Measurements from ENCODE around the gene OR52H1.
A peak's percentile ranks its signal among the peaks of the same experiment; 100 is the strongest.
"Not testable (repeated sequence)": the region's sequence is repeated elsewhere in the genome, so short reads cannot be mapped to it uniquely, and the experiment has no call there.

Gene OR52H1

GRCh38 chr11:5548440-5548839 is at the start of gene OR52H1:
OR52H1 (minus strand) TSS chr11:5548540; CDS start chr11:5545505, 3,035 bp downstream.
- DNase-seq (ENCODE audit: low spot score) (no peak), FAIRE-seq (no peak)

- no peak for FAIRE-seq
- no peak for DNase-seq (ENCODE audit: low spot score)
Measured at GRCh38 chr11:5597953-5598352, 49.6 kb upstream of the OR52H1 start.

- FAIRE-seq: no peak
- peak; percentile 48 for DNase-seq (ENCODE audit: low spot score)
Measured at GRCh38 chr11:5596607-5597201, 48.4 kb upstream of the OR52H1 start, which contains the start of gene TRIM6. TRIM6 (plus strand) TSS chr11:5596637; CDS start chr11:5596898, 261 bp downstream.

GRCh38 chr11:5593146-5593545 is 44.8 kb upstream of the OR52H1 start:
- DNase-seq (ENCODE audit: low spot score) (no peak), FAIRE-seq (no peak)

DNA sequence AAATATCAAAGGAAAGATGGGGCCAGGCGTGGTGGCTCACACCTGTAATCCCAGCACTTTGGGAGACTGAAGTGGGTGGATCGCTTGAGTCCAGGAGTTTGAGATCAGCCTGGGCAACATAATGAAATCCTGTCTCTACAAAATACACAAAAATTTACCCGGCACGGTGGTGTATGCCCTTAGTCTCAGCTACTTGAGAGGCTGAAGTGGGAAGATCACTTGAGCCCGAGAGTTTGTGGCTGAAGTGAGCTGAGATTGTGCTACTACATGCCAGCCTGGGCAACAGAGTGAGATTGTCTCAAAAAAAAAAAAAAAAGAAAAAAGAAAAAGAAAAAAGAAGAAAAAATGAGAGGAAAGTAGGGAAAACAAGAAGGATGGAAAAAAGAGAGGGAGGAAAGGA is 44.3 kb upstream of the OR52H1 start:
- FAIRE-seq (no peak), DNase-seq (ENCODE audit: low spot score) (no peak)

GRCh38 chr11:5591613-5592012 is 43.3 kb upstream of the OR52H1 start:
- peak; percentile 45 for DNase-seq (ENCODE audit: low spot score)
- peak; percentile 72 for FAIRE-seq

DNA sequence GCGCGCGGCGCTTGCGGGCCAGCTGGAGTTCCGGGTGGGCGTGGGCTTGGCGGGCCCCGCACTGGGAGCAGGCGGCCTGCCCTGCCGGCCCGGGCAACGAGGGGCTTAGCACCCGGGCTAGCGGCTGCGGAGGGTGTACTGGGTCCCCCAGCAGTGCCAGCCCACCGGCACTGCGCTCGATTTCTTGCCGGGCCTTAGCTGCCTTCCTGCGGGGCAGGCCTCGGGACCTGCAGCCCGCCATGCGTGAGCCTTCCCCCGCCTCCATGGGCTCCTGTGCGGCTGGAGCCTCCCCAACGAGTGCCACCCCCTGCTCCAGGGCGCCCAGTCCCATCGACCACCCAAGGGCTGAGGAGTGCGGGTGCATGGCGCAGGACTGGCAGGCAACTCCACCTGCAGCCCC is 41.6 kb upstream of the OR52H1 start:
- not testable (repeated sequence) for FAIRE-seq; DNase-seq (ENCODE audit: low spot score)

DNA sequence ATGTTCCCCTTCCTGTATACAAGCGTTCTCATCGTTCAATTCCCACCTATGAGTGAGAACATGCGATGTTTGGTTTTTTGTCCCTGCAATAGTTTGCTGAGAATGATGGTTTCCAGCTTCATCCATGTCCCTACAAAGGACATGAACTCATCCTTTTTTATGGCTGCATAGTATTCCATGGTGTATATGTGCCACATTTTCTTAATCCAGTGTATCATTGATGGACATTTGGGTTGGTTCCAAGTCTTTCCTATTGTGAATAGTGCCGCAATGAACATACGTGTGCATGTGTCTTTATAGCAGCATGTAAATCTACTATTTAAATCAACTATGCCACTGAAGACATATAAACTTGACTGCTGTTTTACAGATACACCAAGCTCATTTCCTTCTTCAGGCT is 36.1 kb upstream of the OR52H1 start:
- not testable (repeated sequence) for DNase-seq (ENCODE audit: low spot score); FAIRE-seq

DNA sequence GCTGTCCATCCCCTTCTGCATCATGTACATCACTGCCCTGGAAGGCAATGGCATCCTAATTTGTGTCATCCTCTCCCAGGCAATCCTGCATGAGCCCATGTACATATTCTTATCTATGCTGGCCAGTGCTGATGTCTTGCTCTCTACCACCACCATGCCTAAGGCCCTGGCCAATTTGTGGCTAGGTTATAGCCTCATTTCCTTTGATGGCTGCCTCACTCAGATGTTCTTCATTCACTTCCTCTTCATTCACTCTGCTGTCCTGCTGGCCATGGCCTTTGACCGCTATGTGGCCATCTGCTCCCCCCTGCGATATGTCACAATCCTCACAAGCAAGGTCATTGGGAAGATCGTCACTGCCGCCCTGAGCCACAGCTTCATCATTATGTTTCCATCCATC is 32.7 kb upstream of the OR52H1 start:
- no peak for DNase-seq (ENCODE audit: low spot score)
- FAIRE-seq: no peak

DNA sequence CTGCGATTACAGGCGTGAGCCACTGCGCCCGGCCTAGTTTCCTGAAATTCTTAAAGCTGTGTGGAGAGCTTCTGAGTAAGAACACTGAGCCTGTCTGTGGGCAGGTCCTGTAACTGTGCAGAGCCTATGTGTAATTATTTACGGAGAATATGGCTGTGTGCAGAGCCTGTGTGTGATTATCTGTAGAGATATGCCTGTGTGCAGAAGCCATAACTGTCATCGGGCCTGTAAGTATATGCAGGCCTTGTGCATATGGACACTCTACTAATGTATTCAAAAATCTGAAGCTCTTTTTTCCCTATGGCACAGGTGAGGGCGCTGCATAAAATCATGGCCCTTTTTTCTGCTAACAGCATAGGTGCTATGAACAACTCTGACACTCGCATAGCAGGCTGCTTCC is 32.2 kb upstream of the OR52H1 start, which contains the start of gene OR52B6:
TSS of gene OR52B6 (plus strand) at position 301 of the 400 bp plus-strand sequence. CDS start at position 301, 0 bp downstream.
- no peak for FAIRE-seq
- DNase-seq (ENCODE audit: low spot score): no peak

GRCh38 chr11:5577101-5577500 is 28.8 kb upstream of the OR52H1 start:
- DNase-seq (ENCODE audit: low spot score) (no peak), FAIRE-seq (no peak)

GRCh38 chr11:5575152-5575551 is 26.8 kb upstream of the OR52H1 start:
- FAIRE-seq (no peak), DNase-seq (ENCODE audit: low spot score) (no peak)

DNA sequence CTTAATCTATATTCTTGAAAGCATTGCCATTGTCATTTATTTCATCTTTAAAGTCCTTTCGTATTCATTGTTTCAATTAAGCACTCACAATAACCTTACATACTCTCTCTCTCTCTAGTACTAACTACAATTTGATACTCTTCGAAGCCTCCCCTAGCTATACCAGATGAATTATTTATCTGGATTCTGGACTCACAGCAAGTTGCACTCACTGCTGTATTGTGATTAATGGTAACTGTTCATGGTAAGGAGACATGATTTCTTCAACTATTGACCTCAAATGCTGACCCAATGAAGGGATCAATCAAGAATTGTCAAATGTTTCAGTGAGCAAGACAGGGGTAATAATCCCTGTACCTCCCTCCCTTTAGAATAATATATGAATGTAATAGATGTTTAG is 26.3 kb upstream of the OR52H1 start:
- FAIRE-seq (no peak), DNase-seq (ENCODE audit: low spot score) (no peak)

DNA sequence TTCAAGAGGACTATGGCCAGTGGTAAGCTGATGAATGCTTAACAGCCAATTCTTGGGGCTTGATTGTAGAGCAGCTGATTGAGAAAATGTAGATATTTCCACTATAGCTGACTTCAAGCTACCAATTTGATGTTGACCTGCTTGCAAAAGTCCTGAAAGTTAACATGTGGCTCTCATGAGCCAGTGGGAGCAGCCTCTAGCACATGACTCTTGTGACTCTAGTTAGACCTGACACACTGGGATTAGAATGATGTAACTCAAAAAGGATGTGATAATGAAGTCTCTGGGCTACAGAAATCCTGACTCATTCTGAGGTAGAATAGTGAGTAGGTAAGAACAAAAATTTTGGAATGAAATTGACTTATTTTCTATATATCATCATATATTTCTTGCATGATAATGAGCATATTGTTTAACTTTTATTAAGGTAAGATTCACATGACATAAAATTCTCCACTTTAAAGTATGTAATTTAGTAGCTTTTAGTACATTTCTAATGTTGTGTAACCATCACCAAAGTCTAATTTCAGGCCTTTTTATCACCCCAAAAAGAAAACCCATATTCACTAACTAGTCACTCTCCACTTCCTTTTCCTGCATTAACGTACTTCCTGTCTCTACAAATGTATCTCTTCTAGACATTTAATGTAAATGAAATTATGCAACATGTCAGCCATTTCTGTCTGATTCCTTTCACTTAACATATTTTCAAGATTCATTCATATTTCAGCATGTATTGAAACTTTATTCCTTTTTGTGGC is 16.1 kb upstream of the OR52H1 start:
- FAIRE-seq (no peak), DNase-seq (ENCODE audit: low spot score) (peak; percentile 57)

GRCh38 chr11:5557751-5558150 is 9.4 kb upstream of the OR52H1 start:
- FAIRE-seq: peak; percentile 12
- no peak for DNase-seq (ENCODE audit: low spot score)

- DNase-seq (ENCODE audit: low spot score): no peak
- FAIRE-seq: no peak
Measured at GRCh38 chr11:5556596-5557188, 8.4 kb upstream of the OR52H1 start.

DNA sequence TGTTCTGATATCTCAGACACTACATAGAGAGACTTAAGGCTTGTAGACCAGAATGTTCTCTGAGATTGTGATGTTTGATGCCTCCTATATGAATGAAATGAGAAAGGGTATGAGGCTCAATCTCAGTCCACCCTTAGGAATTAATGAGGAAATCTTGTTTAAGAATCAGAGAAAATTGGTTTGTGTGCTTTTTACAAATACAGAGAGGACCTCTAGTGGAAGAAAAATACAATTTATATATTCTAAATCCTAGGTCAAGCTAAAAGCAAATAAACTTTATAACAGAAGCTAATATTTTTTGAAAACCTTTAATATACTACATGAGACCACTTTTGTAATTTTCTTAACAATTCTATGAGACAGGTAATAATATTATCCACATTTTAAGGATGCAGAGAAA is 5.0 kb upstream of the OR52H1 start:
- no peak for DNase-seq (ENCODE audit: low spot score)
- peak; percentile 5 for FAIRE-seq

DNA sequence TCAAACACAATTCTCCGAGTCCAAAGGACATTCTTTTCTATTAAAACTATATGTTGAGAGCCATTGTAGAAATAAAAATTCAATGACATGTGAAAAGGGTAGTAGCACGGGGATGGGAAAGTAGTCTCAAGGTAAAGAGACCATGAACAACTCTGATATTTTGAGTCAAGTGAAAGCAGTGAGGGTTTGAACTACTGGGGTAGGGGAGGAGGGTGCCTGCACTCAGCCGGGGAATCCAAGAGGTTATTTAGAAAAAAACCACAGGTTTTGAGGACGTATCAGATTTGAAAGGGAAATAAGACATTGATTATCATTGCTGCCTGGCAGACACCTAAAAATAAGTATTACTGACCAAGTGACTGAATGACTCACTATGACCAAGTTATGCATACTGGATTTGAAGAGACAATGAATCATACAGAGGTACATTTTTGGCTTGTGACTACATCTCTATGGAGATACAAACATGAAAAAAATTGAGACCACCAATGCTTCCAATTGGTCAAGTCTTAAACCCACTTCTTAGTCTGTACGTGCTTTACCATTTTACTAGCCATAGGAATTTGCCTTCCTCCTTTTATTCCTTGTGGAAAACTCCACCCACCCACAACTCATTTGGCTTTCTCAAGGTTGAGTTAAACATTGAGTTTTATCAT is 2.2 kb upstream of the OR52H1 start:
- DNase-seq (ENCODE audit: low spot score) (peak; percentile 92), FAIRE-seq (peak; percentile 93)

- FAIRE-seq: no peak
Measured at GRCh38 chr11:5547982-5548381, 358 bp downstream of the OR52H1 start.

DNA sequence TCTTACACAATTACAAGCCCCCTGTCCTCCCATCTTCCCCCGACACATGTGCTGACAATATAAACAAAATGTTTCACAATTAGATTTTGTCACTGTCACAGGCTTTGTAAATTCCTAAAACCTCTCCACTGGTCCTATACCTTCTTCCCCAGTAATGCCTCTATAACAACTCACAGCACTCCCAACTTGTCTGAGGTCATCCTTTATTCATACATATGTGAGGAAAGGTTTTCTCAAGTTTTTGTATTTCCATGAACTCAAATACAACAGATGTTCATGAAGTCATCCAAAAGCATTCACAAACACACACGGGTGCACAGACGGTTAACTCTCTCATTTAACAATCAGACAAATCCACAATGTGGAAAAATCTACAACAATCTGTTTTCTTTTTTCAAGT is 1.9 kb downstream of the OR52H1 start:
- FAIRE-seq: no peak
- DNase-seq (ENCODE audit: low spot score): no peak

More at GRCh38 chr11:5547982-5548381, 358 bp downstream of the OR52H1 start:
- DNase-seq (ENCODE audit: low spot score): no peak

DNA sequence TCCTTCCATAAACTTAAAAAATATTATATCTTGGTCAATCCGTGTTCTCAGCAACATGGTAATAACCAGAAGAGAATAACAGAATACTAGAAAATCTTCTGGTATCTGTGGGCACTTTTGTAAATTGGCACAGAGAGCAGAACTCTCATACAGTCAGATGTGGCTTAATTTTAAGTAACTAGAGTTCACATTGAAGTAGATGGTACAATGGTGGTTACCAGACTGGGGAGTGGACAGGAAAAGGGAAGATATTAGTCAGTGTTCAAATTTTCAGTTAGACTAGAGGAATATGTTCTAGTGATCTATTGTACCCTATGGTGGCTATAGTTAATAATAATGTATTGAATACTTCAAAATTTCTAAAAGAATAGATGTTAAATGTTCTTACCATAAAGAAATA is 6.9 kb downstream of the OR52H1 start:
- DNase-seq (ENCODE audit: low spot score): no peak
- FAIRE-seq: no peak

- no peak for FAIRE-seq
- DNase-seq (ENCODE audit: low spot score): no peak
Measured at GRCh38 chr11:5536482-5536881, 11.9 kb downstream of the OR52H1 start.

Data from RCC 7860 (cell line).